Panc1 (cell line): ENCODE measurements around the gene TOGARAM2. TPM values are rescaled to one million over a fixed set of nuclear protein-coding genes. Genes with fewer than 3 reads are reported as not detected.

ENCODE experiments used
- ATAC-seq: fragments of 200-7000 bp; cut with Tn5 transposase; 2 replicates; pipeline ENCODE4 v1.9.1; 2020; ENCODE audit warnings: mild to moderate bottlenecking, moderate library complexity
- BruUV-seq: library from RNA; stranded (reverse); fragments of 400-500 nt; replicated peaks from 2 replicates; lab custom pipeline; 2021; lab: Mats Ljungman, UMichigan
- CTCF ChIA-PET: fragments of 300-600 bp; sonication (Branson Sonifier 250); formaldehyde crosslinking; loops from one replicate; lab custom pipeline; 2022; ENCODE audit warnings: antibody characterized with exemption; lab: Charles Lee
- POLR2A ChIA-PET: fragments of 300-600 bp; sonication (Branson Sonifier 250); formaldehyde crosslinking; loops from one replicate; lab custom pipeline; 2022; ENCODE audit warnings: antibody characterized with exemption; lab: Charles Lee
- DNase-seq: peaks from one replicate; pipeline ENCODE4 v3.0.0-alpha.2; 2010; ENCODE audit warnings: low read depth, low spot score
- H3K27ac ChIP-seq: 2 replicates; pipeline ENCODE4 v1.5.1; 2011; ENCODE audit warnings: mild to moderate bottlenecking, low read length, inconsistent platforms
- H3K27me3 ChIP-seq: fragments of 200-500 bp; sonication (Bioruptor generic); 2 replicates; pipeline ENCODE4 v1.6.0; 2014; ENCODE audit warnings: low read length, inconsistent platforms; ENCODE audit not compliant: control insufficient read depth, insufficient read depth
- H3K36me3 ChIP-seq: fragments of 200-500 bp; sonication (Bioruptor generic); 2 replicates; pipeline ENCODE4 v1.5.1; 2014; ENCODE audit warnings: inconsistent platforms, mild to moderate bottlenecking, low read length, moderate library complexity; ENCODE audit not compliant: control insufficient read depth, insufficient read depth
- H3K4me1 ChIP-seq: 2 replicates; pipeline ENCODE4 v1.5.1; 2011; ENCODE audit warnings: inconsistent platforms, mild to moderate bottlenecking, low read length, moderate library complexity; ENCODE audit not compliant: control insufficient read depth, insufficient read depth
- H3K4me3 ChIP-seq, 2 experiments: 2 replicates each; pipeline ENCODE4 v1.5.1; 2011 to 2012; ENCODE audit warnings: low read depth in 2 of 2, low read length in 2 of 2, mild to moderate bottlenecking in 2 of 2, inconsistent platforms in 1 of 2, moderate library complexity in 1 of 2
- H3K9me3 ChIP-seq: fragments of 200-500 bp; sonication (Bioruptor generic); 2 replicates; pipeline ENCODE4 v1.5.1; 2014; ENCODE audit warnings: low read depth, mild to moderate bottlenecking, inconsistent platforms, low read length, moderate library complexity; ENCODE audit not compliant: control insufficient read depth, insufficient read depth
- CTCF ChIP-seq: fragments of 450-650 bp; IDR thresholded peaks from 2 replicates; pipeline ENCODE4 v1.5.1; 2017; ENCODE audit warnings: mild to moderate bottlenecking
- POLR2AphosphoS5 ChIP-seq: IDR thresholded peaks from 2 replicates; pipeline ENCODE4 v1.6.1; 2012; ENCODE audit warnings: mild to moderate bottlenecking, low read depth, low read length, moderate library complexity
- REST ChIP-seq, 2 experiments: IDR thresholded peaks; 2 replicates each; pipeline ENCODE4 v1.6.1; 2011 to 2012; ENCODE audit warnings: low read depth in 2 of 2, control low read depth in 1 of 2, low read length in 1 of 2, mild to moderate bottlenecking in 1 of 2, moderate library complexity in 1 of 2; ENCODE audit not compliant: insufficient read depth in 1 of 2
- SIN3A ChIP-seq: IDR thresholded peaks from 2 replicates; pipeline ENCODE4 v1.6.1; 2012; ENCODE audit warnings: low read depth, mild to moderate bottlenecking, low read length, moderate library complexity, borderline replicate concordance; ENCODE audit not compliant: insufficient read depth
- TCF7L2 ChIP-seq: IDR thresholded peaks from 2 replicates; pipeline ENCODE4 v1.6.1; 2011; ENCODE audit warnings: mild to moderate bottlenecking, low read depth, low read length, inconsistent platforms
- in situ Hi-C: cut with HindIII; loops from 2 replicates; pipeline ENCODE4 v1.10.0; 2016; ENCODE audit warnings: low sequenced_read_pairs, low pct_unique_long_range_greater_than_20kb
- intact Hi-C: fragments of 100-400 bp; cut with micrococcal nuclease; formaldehyde crosslinking; loops from one replicate; pipeline ENCODE4 v1.10.0; 2022; ENCODE audit not compliant: unreplicated experiment
- total RNA-seq: library from RNA; stranded (reverse); gene quantifications from one replicate; pipeline ENCODE4 v1.2.1, GENCODE V29; 2021; ENCODE audit not compliant: unreplicated experiment

Gene TOGARAM2
- total RNA-seq, 1 experiment from 2014 or later: 0.44 TPM

GRCh38 chr2:28993206-28993960 is 12.3 kb downstream of the TOGARAM2 start:
- H3K36me3 ChIP-seq: no peaks in the 10 kb centered on the region
- no peak overlapping the region for H3K4me3 ChIP-seq
- ChIA-PET POLR2A (interaction anchor here (0.6 kb wide), 1 partner anchor 55 kb away, joined by 4 read pairs; no protein-coding TSS in a partner anchor), CTCF (no interaction called here)
- no peak for ATAC-seq
- H3K4me1 ChIP-seq: no peaks in the 10 kb centered on the region
- no TSS peak for BruUV-seq
- intact Hi-C loops (no loop called here), in situ Hi-C loops (no loop called here)
- TF ChIP-seq CTCF (no peak), REST (IDR thresholded peaks at IDR 0.05; ENCODE audit: insufficient read depth in 1 of 2, low read depth in 2 of 2, low read length in 1 of 2) (no peak), TCF7L2 (no peak), SIN3A (no peak), POLR2AphosphoS5 (no peak)
- no peaks in the 10 kb centered on the region for H3K27me3 ChIP-seq
- no peak for DNase-seq
- no peak overlapping the region for H3K27ac ChIP-seq
- no peaks in the 10 kb centered on the region for H3K9me3 ChIP-seq

- CTCF ChIA-PET: no interaction called here
- BruUV-seq: no TSS peak
Observed at GRCh38 chr2:28994074-28994473, 13.0 kb downstream of the TOGARAM2 start.

More at GRCh38 chr2:28994074-28994473, 13.0 kb downstream of the TOGARAM2 start:
- DNase-seq: no peak
- Histone ChIP-seq H3K4me1 (no peaks in the 10 kb centered on the region), H3K27ac (no peak overlapping the region), H3K4me3 (no peak overlapping the region), H3K36me3 (no peaks in the 10 kb centered on the region), H3K9me3 (no peaks in the 10 kb centered on the region), H3K27me3 (no peaks in the 10 kb centered on the region)
- in situ Hi-C loops: no loop called here
- TF ChIP-seq CTCF (no peak), REST (IDR thresholded peaks at IDR 0.05; ENCODE audit: insufficient read depth in 1 of 2, low read depth in 2 of 2, low read length in 1 of 2) (no peak), POLR2AphosphoS5 (no peak), TCF7L2 (no peak), SIN3A (no peak)
- POLR2A ChIA-PET: no interaction called here
- no peak for ATAC-seq
- intact Hi-C loops: no loop called here
